H1 (cell line): ENCODE results near the gene GSDME. TPM values are rescaled to one million over a fixed set of nuclear protein-coding genes. Genes with fewer than 3 reads are reported as not detected.

Experiments used
- CTCF ChIA-PET: fragments of 300-600 bp; sonication (Branson Sonifier 250); formaldehyde crosslinking; loops from one replicate; lab custom pipeline; 2021; ENCODE audit not compliant: partially characterized antibody; lab: Charles Lee
- POLR2A ChIA-PET: fragments of 300-600 bp; sonication (Branson Sonifier 250); formaldehyde crosslinking; loops from one replicate; lab custom pipeline; 2021; ENCODE audit warnings: inconsistent platforms; ENCODE audit not compliant: partially characterized antibody; lab: Charles Lee
- DNase-seq, 2 experiments: peaks; one replicate each; pipeline versions ENCODE4 v3.0.0 to v3.0.0-alpha.2; 2010 to 2022; ENCODE audit warnings: low spot score in 2 of 2, low read depth in 1 of 2, mixed read lengths in 1 of 2
- FAIRE-seq: peaks from 2 replicates; lab custom pipeline; 2011; peaks lifted over from hg19 to GRCh38; lab: Jason Lieb, UNC
- H2AFZ ChIP-seq: 2 replicates; pipeline ENCODE4 v1.8.1; 2012; ENCODE audit warnings: low read length, inconsistent platforms
- H2AK5ac ChIP-seq: 2 replicates; pipeline ENCODE4 v1.6.1; 2013; ENCODE audit warnings: low read depth, low read length
- H2BK120ac ChIP-seq: replicated peaks from 2 replicates; pipeline ENCODE3; 2013; ENCODE audit warnings: low read depth, low read length, inconsistent platforms
- H2BK12ac ChIP-seq: 2 replicates; pipeline ENCODE4 v1.6.1; 2013; ENCODE audit warnings: low read depth, low read length
- H2BK15ac ChIP-seq: 2 replicates; pipeline ENCODE4 v1.6.1; 2013; ENCODE audit warnings: low read length
- H2BK20ac ChIP-seq: 2 replicates; pipeline ENCODE4 v1.6.1; 2013; ENCODE audit warnings: low read length
- H2BK5ac ChIP-seq: 2 replicates; pipeline ENCODE4 v1.6.1; 2013; ENCODE audit warnings: low read depth, low read length
- H3K14ac ChIP-seq: 2 replicates; pipeline ENCODE4 v1.6.1; 2013; ENCODE audit warnings: inconsistent platforms; ENCODE audit not compliant: insufficient read length
- H3K18ac ChIP-seq: 2 replicates; pipeline ENCODE4 v1.6.1; 2013; ENCODE audit warnings: low read length; ENCODE audit errors: extremely low read depth
- H3K23ac ChIP-seq: 2 replicates; pipeline ENCODE4 v1.6.1; 2013; ENCODE audit warnings: inconsistent platforms; ENCODE audit not compliant: insufficient read length
- H3K23me2 ChIP-seq: 2 replicates; pipeline ENCODE4 v1.6.1; 2013; ENCODE audit warnings: low read depth, low read length
- H3K27ac ChIP-seq: 2 replicates; pipeline ENCODE4 v1.6.1; 2011; ENCODE audit warnings: low read depth, low read length, inconsistent platforms
- H3K27me3 ChIP-seq, 4 experiments: replicated peaks in 1 of 4; 1 replicate in 1 of 4; 2 replicates in 3 of 4; pipeline versions ENCODE4 v1.6.1 to v1.8.1; 2011 to 2013; ENCODE audit warnings: low read length in 3 of 4, mild to moderate bottlenecking in 3 of 4, inconsistent platforms in 2 of 4, mixed read lengths in 2 of 4, moderate library complexity in 1 of 4; ENCODE audit not compliant: control insufficient read depth in 3 of 4, insufficient read depth in 3 of 4; ENCODE audit errors: extremely low read depth in 1 of 4
- H3K36me3 ChIP-seq, 4 experiments: 2 replicates each; pipeline versions ENCODE4 v1.6.1 to v1.8.1; 2011 to 2013; ENCODE audit warnings: mild to moderate bottlenecking in 4 of 4, low read length in 3 of 4, moderate library complexity in 2 of 4, control low read depth in 1 of 4, inconsistent platforms in 1 of 4; ENCODE audit not compliant: insufficient read depth in 4 of 4, control insufficient read depth in 2 of 4
- H3K4ac ChIP-seq: replicated peaks from 2 replicates; pipeline ENCODE3; 2013; ENCODE audit warnings: low read length, low read depth, mixed read lengths, inconsistent platforms; ENCODE audit not compliant: insufficient read length
- H3K4me1 ChIP-seq, 4 experiments: replicated peaks in 1 of 4; 1 replicate in 1 of 4; 2 replicates in 3 of 4; pipeline versions ENCODE4 v1.6.1 to v1.8.1; 2011 to 2013; ENCODE audit warnings: low read length in 3 of 4, inconsistent platforms in 2 of 4, mixed read lengths in 1 of 4; ENCODE audit not compliant: insufficient read depth in 4 of 4, control insufficient read depth in 3 of 4
- H3K4me2 ChIP-seq, 2 experiments: 2 replicates each; pipeline versions ENCODE4 v1.6.1 to v1.8.1; 2011 to 2013; ENCODE audit warnings: low read depth in 2 of 2, low read length in 2 of 2, control low read depth in 1 of 2, inconsistent platforms in 1 of 2, mild to moderate bottlenecking in 1 of 2; ENCODE audit not compliant: insufficient read depth in 1 of 2
- H3K4me3 ChIP-seq, 4 experiments: fragments of 200-600, 300-600 bp in 1 of 4; sonication (generic), shearing (Covaris generic), sonication (Bioruptor Twin) in 1 of 4; 2 replicates each; pipeline versions ENCODE4 v1.5.1 to v1.8.1; 2011 to 2016; ENCODE audit warnings: low read length in 4 of 4, low read depth in 3 of 4, control low read depth in 2 of 4, inconsistent platforms in 2 of 4, mild to moderate bottlenecking in 2 of 4, mixed read lengths in 1 of 4, moderate library complexity in 1 of 4; ENCODE audit not compliant: insufficient read depth in 2 of 4; ENCODE audit errors: extremely low read depth in 1 of 4
- H3K56ac ChIP-seq: replicated peaks from 2 replicates; pipeline ENCODE3; 2013; ENCODE audit warnings: low read depth, mild to moderate bottlenecking, mixed read lengths, low read length, inconsistent platforms; ENCODE audit not compliant: insufficient read length
- H3K79me1 ChIP-seq: 2 replicates; pipeline ENCODE4 v1.6.1; 2013; ENCODE audit warnings: low read depth, low read length, control low read depth
- H3K79me2 ChIP-seq, 2 experiments: 2 replicates each; pipeline versions ENCODE4 v1.6.1 to v1.8.1; 2012 to 2013; ENCODE audit warnings: low read length in 2 of 2, mild to moderate bottlenecking in 2 of 2, inconsistent platforms in 1 of 2; ENCODE audit not compliant: insufficient read depth in 2 of 2, control insufficient read depth in 1 of 2
- H3K9ac ChIP-seq, 4 experiments: replicated peaks in 1 of 4; 1 replicate in 1 of 4; 2 replicates in 3 of 4; pipeline versions ENCODE4 v1.6.1 to v1.8.1; 2011 to 2013; ENCODE audit warnings: low read depth in 3 of 4, low read length in 3 of 4, control low read depth in 2 of 4, mild to moderate bottlenecking in 2 of 4, moderate library complexity in 2 of 4, inconsistent platforms in 1 of 4; ENCODE audit errors: extremely low read depth in 1 of 4
- H3K9me3 ChIP-seq, 2 experiments: 2 replicates each; pipeline versions ENCODE4 v1.6.1 to v1.8.1; 2012 to 2013; ENCODE audit warnings: mild to moderate bottlenecking in 2 of 2, moderate library complexity in 2 of 2, control low read depth in 1 of 2, inconsistent platforms in 1 of 2, low read depth in 1 of 2, low read length in 1 of 2, mixed read lengths in 1 of 2; ENCODE audit not compliant: insufficient read depth in 2 of 2
- H4K20me1 ChIP-seq, 2 experiments: replicated peaks in 1 of 2; 2 replicates each; pipeline versions ENCODE3 to v1.8.1; 2011 to 2013; ENCODE audit warnings: inconsistent platforms in 2 of 2, low read length in 2 of 2, mild to moderate bottlenecking in 1 of 2; ENCODE audit not compliant: insufficient read depth in 2 of 2, control insufficient read depth in 1 of 2
- H4K5ac ChIP-seq: 2 replicates; pipeline ENCODE4 v1.6.1; 2013; ENCODE audit warnings: low read length, low read depth, mixed read lengths, inconsistent platforms; ENCODE audit not compliant: insufficient read length
- H4K8ac ChIP-seq: 2 replicates; pipeline ENCODE4 v1.8.0; 2013; ENCODE audit warnings: mild to moderate bottlenecking, moderate library complexity, low read length, inconsistent platforms; ENCODE audit not compliant: insufficient read depth; ENCODE audit errors: extremely low read depth
- H4K91ac ChIP-seq: replicated peaks from 2 replicates; pipeline ENCODE3; 2013; ENCODE audit warnings: low read length, mixed read lengths, inconsistent platforms; ENCODE audit not compliant: insufficient read length
- BACH1 ChIP-seq: IDR thresholded peaks from 2 replicates; pipeline ENCODE4 v1.6.1; 2012; ENCODE audit warnings: low read length, improper control_type of control experiment
- BRCA1 ChIP-seq: IDR thresholded peaks from 2 replicates; pipeline ENCODE4 v1.6.1; 2012; ENCODE audit warnings: low read depth, low read length, improper control_type of control experiment
- EZH2 ChIP-seq: fragments of 200-600 bp; sonication (generic); IDR thresholded peaks from 2 replicates; pipeline ENCODE4 v1.7.1; 2012; ENCODE audit warnings: low read depth, mild to moderate bottlenecking, moderate library complexity, low read length, inconsistent platforms; ENCODE audit not compliant: severe bottlenecking
- HDAC6 ChIP-seq: IDR thresholded peaks from one replicate; pipeline ENCODE4 v1.7.1; 2012; ENCODE audit warnings: low read depth, mild to moderate bottlenecking, inconsistent platforms, low read length, moderate library complexity
- SIRT6 ChIP-seq: IDR thresholded peaks from one replicate; pipeline ENCODE4 v1.7.1; 2012; ENCODE audit warnings: low read length, inconsistent platforms
- SUZ12 ChIP-seq: fragments of 200-600 bp; sonication (generic); IDR thresholded peaks from 2 replicates; pipeline ENCODE4 v1.6.1; 2012; ENCODE audit warnings: mild to moderate bottlenecking, inconsistent platforms, low read length, moderate library complexity, mixed read lengths
- TBP ChIP-seq: IDR thresholded peaks from 2 replicates; pipeline ENCODE4 v1.6.1; 2011; ENCODE audit warnings: low read depth, low read length, improper control_type of control experiment
- TCF12 ChIP-seq: IDR thresholded peaks from 2 replicates; pipeline ENCODE4 v1.6.1; 2011; ENCODE audit warnings: low read depth, mild to moderate bottlenecking, low read length
- WGBS, 2 experiments: shearing (Covaris generic) in 1 of 2; methylation state at CpG; one replicate each; pipeline versions ENCODE4 v1.1.6 to v1.1.7; 2013 to 2015; ENCODE audit warnings: low lambda C conversion rate in 2 of 2, mixed read lengths in 2 of 2, inconsistent platforms in 1 of 2, low coverage in 1 of 2, missing lambda C conversion rate in 1 of 2; ENCODE audit not compliant: insufficient replicate concordance in 2 of 2, insufficient coverage in 1 of 2, insufficient read length in 1 of 2; ENCODE audit errors: extremely low coverage in 1 of 2, missing lambda C conversion rate in 1 of 2; 5-methylcytosine and 5-hydroxymethylcytosine counted together
- polyA plus RNA-seq, 7 experiments: library from polyadenylated mRNA; depleted of rRNA in 3 of 7; stranded (reverse) in 5 of 7; unstranded in 2 of 7; fragments of >200 nt in 5 of 7; fragments of 200-250 nt in 2 of 7; gene quantifications; 1 replicate in 5 of 7; 2 replicates in 1 of 7; 4 replicates in 1 of 7; pipeline versions ENCODE4 v1.2.1 to v1.2.3, GENCODE V29; 2011 to 2013; ENCODE audit warnings: missing spikeins in 2 of 7, mixed read lengths in 2 of 7
- total RNA-seq: library from RNA; stranded (reverse); fragmentation: NEBNext Ultra II Directional; extraction: Animal tissue kit (Norgen Biotek cat#: 25700); gene quantifications from 2 replicates; pipeline ENCODE4 v1.2.1, GENCODE V29; 2021

GSDME gene
- total and polyA plus RNA-seq, 2 of the 8 experiments (the other 6 are each of a cell fraction or from before 2014, with no cell fraction given), result 5.4 to 7.6 TPM

- H2BK12ac ChIP-seq, result no peak overlapping the region
- CTCF ChIA-PET, result interaction anchor here (1.2 to 6.0 kb wide), 4 partner anchors 10 to 779 kb away, joined by 3 to 69 read pairs (median 8); no protein-coding TSS in a partner anchor
- no peak overlapping the region for H2BK120ac ChIP-seq
- DNase-seq, result peak in 1 of 2 experiments; percentile 31
- no peak overlapping the region for H3K9ac ChIP-seq
- peaks cover 0 to 6% (median 5%) of the 10 kb centered on the region in 4 experiments; a peak in 6 of 7 replicates for H3K4me1 ChIP-seq
- H4K20me1 ChIP-seq, result no peaks in the 10 kb centered on the region
- TF ChIP-seq HDAC6 (no peak), TCF12 (no peak), SUZ12 (no peak), BRCA1 (no peak), SIRT6 (no peak), TBP (no peak), BACH1 (no peak), EZH2 (no peak)
- TF ChIP-seq, all 59 proteins: peak for 0
- 97% methylated on average over 5 of the region's 5 CpGs; no CpG with 5 or more reads in 1 of the 2 experiments for WGBS, 2 experiments
- Histone ChIP-seq H2BK20ac (no peak overlapping the region), H3K27ac (no peak overlapping the region), H4K8ac (no peak overlapping the region), H3K27me3 (no peaks in the 10 kb centered on the region), H2BK5ac (no peak overlapping the region), H4K91ac (no peak overlapping the region), H3K4ac (no peak overlapping the region), H2AK5ac (no peak overlapping the region), H3K4me2 (no peak overlapping the region), H2AFZ (no peak overlapping the region), H2BK15ac (no peak overlapping the region), H3K56ac (no peak overlapping the region), H3K79me1 (no peaks in the 10 kb centered on the region), H4K5ac (no peak overlapping the region), H3K23me2 (no peaks in the 10 kb centered on the region), H3K14ac (no peak overlapping the region), H3K4me3 (no peak overlapping the region), H3K18ac (no peak overlapping the region), H3K9me3 (no peaks in the 10 kb centered on the region), H3K23ac (no peak overlapping the region), H3K79me2 (no peaks in the 10 kb centered on the region), H3K36me3 (no peaks in the 10 kb centered on the region)
- no peak for FAIRE-seq
- POLR2A ChIA-PET, result interaction anchor here (0.7 kb wide), 1 partner anchor 7 kb away, joined by 3 read pairs; no protein-coding TSS in a partner anchor
Measured at GRCh38 chr7:24718431-24718831, 38.8 kb downstream of the GSDME start.
